Mesenchymal stem cell (in vitro differentiated cells and primary cell): ENCODE measurements around the gene TMEM214.

Experiments used
- DNase-seq: peaks from one replicate; pipeline ENCODE4 v3.0.0-alpha.2; 2013
- H2AFZ ChIP-seq: one replicate; pipeline ENCODE4 v1.6.1; 2013; ENCODE audit warnings: low read depth, mild to moderate bottlenecking, control low read depth, inconsistent platforms, low read length, moderate library complexity
- H2AK5ac ChIP-seq: 2 replicates; pipeline ENCODE4 v1.6.1; 2013; ENCODE audit warnings: low read length, moderate library complexity, mild to moderate bottlenecking, inconsistent platforms; ENCODE audit not compliant: severe bottlenecking
- H2BK120ac ChIP-seq: one replicate; pipeline ENCODE4 v1.6.1; 2013; ENCODE audit warnings: low read depth, mild to moderate bottlenecking, inconsistent platforms, low read length, moderate library complexity
- H2BK12ac ChIP-seq, 2 experiments: one replicate each; pipeline ENCODE4 v1.6.1; 2013; ENCODE audit warnings: inconsistent platforms in 2 of 2, low read length in 2 of 2, mild to moderate bottlenecking in 2 of 2, moderate library complexity in 2 of 2, control low read depth in 1 of 2
- H2BK15ac ChIP-seq: one replicate; pipeline ENCODE4 v1.6.1; 2013; ENCODE audit warnings: mild to moderate bottlenecking, low read depth, inconsistent platforms; ENCODE audit not compliant: poor library complexity, severe bottlenecking
- H2BK5ac ChIP-seq: 2 replicates; pipeline ENCODE4 v1.6.1; 2013; ENCODE audit warnings: low read depth, mild to moderate bottlenecking, low read length, control low read depth, inconsistent platforms; ENCODE audit not compliant: poor library complexity, severe bottlenecking
- H3K14ac ChIP-seq, 2 experiments: one replicate each; pipeline ENCODE4 v1.6.1; 2013; ENCODE audit warnings: inconsistent platforms in 2 of 2, low read length in 2 of 2, control low read depth in 1 of 2, mild to moderate bottlenecking in 1 of 2, moderate library complexity in 1 of 2
- H3K18ac ChIP-seq, 2 experiments: one replicate each; pipeline ENCODE4 v1.6.1; 2013; ENCODE audit warnings: inconsistent platforms in 2 of 2, low read length in 2 of 2, control low read depth in 1 of 2, low read depth in 1 of 2, mild to moderate bottlenecking in 1 of 2
- H3K23ac ChIP-seq, 2 experiments: one replicate each; pipeline ENCODE4 v1.6.1; 2013; ENCODE audit warnings: inconsistent platforms in 2 of 2, low read length in 2 of 2, mild to moderate bottlenecking in 2 of 2, moderate library complexity in 2 of 2, control low read depth in 1 of 2
- H3K27ac ChIP-seq: 2 replicates; pipeline ENCODE4 v1.5.1; 2013; ENCODE audit warnings: mild to moderate bottlenecking, moderate library complexity, low read length, control low read depth, inconsistent platforms; ENCODE audit not compliant: poor library complexity, severe bottlenecking
- H3K27me3 ChIP-seq, 2 experiments: 2 replicates each; pipeline versions ENCODE4 v1.6.1 to v1.7.0; 2013; ENCODE audit warnings: low read length in 2 of 2, mild to moderate bottlenecking in 2 of 2, moderate library complexity in 2 of 2, control low read depth in 1 of 2, inconsistent platforms in 1 of 2; ENCODE audit not compliant: control insufficient read depth in 1 of 2, insufficient read depth in 1 of 2
- H3K36me3 ChIP-seq, 2 experiments: 2 replicates each; pipeline versions ENCODE4 v1.6.1 to v1.7.0; 2013; ENCODE audit warnings: low read length in 2 of 2, control low read depth in 1 of 2, inconsistent platforms in 1 of 2, low read depth in 1 of 2, mild to moderate bottlenecking in 1 of 2; ENCODE audit not compliant: insufficient read depth in 2 of 2, control insufficient read depth in 1 of 2
- H3K4ac ChIP-seq, 2 experiments: one replicate each; pipeline ENCODE4 v1.6.1; 2013; ENCODE audit warnings: inconsistent platforms in 2 of 2, low read length in 2 of 2, mild to moderate bottlenecking in 2 of 2, moderate library complexity in 2 of 2, control low read depth in 1 of 2, low read depth in 1 of 2
- H3K4me1 ChIP-seq: 2 replicates; pipeline ENCODE4 v1.6.1; 2013; ENCODE audit warnings: low read depth, low read length, control low read depth; ENCODE audit not compliant: control insufficient read depth, insufficient read depth
- H3K4me2 ChIP-seq: 2 replicates; pipeline ENCODE4 v1.6.1; 2013; ENCODE audit warnings: low read length, mild to moderate bottlenecking, inconsistent platforms; ENCODE audit not compliant: poor library complexity, severe bottlenecking
- H3K4me3 ChIP-seq, 2 experiments: 2 replicates each; pipeline versions ENCODE4 v1.5.1 to v1.7.0; 2013; ENCODE audit warnings: low read length in 2 of 2, mild to moderate bottlenecking in 2 of 2, control low read depth in 1 of 2, low read depth in 1 of 2; ENCODE audit not compliant: insufficient read depth in 1 of 2
- H3K79me1 ChIP-seq: replicated peaks from 2 replicates; pipeline ENCODE4 v1.6.1; 2013; ENCODE audit warnings: mild to moderate bottlenecking, control low read depth, low read length, inconsistent platforms; ENCODE audit not compliant: poor library complexity, severe bottlenecking
- H3K9ac ChIP-seq: 2 replicates; pipeline ENCODE4 v1.7.0; 2013; ENCODE audit warnings: mild to moderate bottlenecking, low read length, moderate library complexity
- H3K9me3 ChIP-seq: 2 replicates; pipeline ENCODE4 v1.7.0; 2013; ENCODE audit warnings: mild to moderate bottlenecking, low read length; ENCODE audit not compliant: control insufficient read depth
- H4K8ac ChIP-seq: one replicate; pipeline ENCODE4 v1.6.1; 2013; ENCODE audit warnings: inconsistent platforms, mild to moderate bottlenecking, low read length, moderate library complexity
- H4K91ac ChIP-seq: one replicate; pipeline ENCODE4 v1.6.1; 2013; ENCODE audit warnings: mild to moderate bottlenecking, low read length, inconsistent platforms
- WGBS: methylation state at CpG from one replicate; pipeline ENCODE4 v1.1.7; 2013; ENCODE audit warnings: mixed read lengths; 5-methylcytosine and 5-hydroxymethylcytosine counted together

TMEM214 gene

DNA sequence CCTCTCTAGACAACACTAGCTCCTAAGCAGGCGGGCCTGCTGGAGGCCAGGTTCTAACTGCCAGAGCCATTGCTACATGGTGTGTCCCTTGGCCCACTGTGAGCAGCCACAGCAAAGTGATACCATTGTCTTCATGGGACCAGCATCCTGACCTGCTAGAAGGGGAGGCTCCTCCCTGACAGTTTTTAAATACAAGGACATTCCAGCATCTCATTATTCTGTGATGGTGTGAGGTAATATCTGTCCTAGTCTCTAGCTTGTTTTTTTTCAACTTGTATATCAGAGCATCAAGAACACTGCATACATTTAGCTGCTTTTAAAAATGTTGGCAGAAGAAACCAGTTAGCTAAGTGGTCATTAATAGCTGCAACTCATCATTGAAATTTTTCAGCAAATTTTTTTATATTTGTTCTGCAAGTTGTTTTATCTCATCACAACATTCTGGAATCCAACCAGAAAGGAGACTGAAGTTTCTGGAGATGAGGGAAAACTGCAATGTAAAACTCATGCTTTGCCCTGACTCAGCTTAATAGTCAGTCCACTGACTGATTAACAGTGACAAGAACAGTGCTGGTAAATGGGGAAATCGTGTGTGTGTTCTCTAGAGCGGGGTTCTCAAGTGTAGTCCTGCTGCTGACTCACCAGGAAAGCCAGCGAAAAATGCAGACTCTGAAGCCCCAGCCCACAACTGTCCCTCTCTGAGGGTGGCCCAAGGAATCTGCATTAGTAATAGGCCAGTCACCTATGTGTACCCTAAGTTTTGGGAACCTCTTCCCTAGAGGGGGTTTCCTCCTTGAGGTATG, 44.5 kb upstream of the TMEM214 start:
- Histone ChIP-seq H2BK15ac (no peak overlapping the region), H2BK5ac (no peak overlapping the region), H3K18ac (no peak overlapping the region), H3K27me3 (peaks cover 0 to 52% of the 10 kb centered on the region in 2 experiments), H3K4me3 (no peak overlapping the region), H2BK12ac (peak overlapping the region in 1 of 2 experiments; percentile 25), H3K36me3 (no peaks in the 10 kb centered on the region), H3K14ac (peak overlapping the region in 1 of 2 experiments; percentile 98), H2AFZ (no peak overlapping the region), H2BK120ac (no peak overlapping the region), H3K4me1 (no peaks in the 10 kb centered on the region), H2AK5ac (no peak overlapping the region), H3K9me3 (no peaks in the 10 kb centered on the region), H4K91ac (no peak overlapping the region), H4K8ac (no peak overlapping the region), H3K27ac (no peak overlapping the region), H3K9ac (no peak overlapping the region), H3K4ac (no peak overlapping the region), H3K79me1 (no peaks in the 10 kb centered on the region), H3K4me2 (no peak overlapping the region), H3K23ac (no peak overlapping the region)
- DNase-seq, result peak; percentile 88
- 28% methylated on average over 4 of the region's 4 CpGs for WGBS

GRCh38 chr2:26989156-26989555, 43.6 kb upstream of the TMEM214 start:
- DNase-seq, result peak; percentile 47
- Histone ChIP-seq H2BK120ac (no peak overlapping the region), H4K8ac (no peak overlapping the region), H2BK15ac (no peak overlapping the region), H3K9me3 (no peaks in the 10 kb centered on the region), H3K27ac (no peak overlapping the region), H3K27me3 (peaks cover 0 to 46% of the 10 kb centered on the region in 2 experiments), H3K4me2 (no peak overlapping the region), H3K18ac (no peak overlapping the region), H2BK5ac (no peak overlapping the region), H3K4ac (no peak overlapping the region), H3K9ac (no peak overlapping the region), H3K23ac (no peak overlapping the region), H2AK5ac (no peak overlapping the region), H3K14ac (no peak overlapping the region), H3K4me1 (no peaks in the 10 kb centered on the region), H4K91ac (no peak overlapping the region), H3K36me3 (no peaks in the 10 kb centered on the region), H3K4me3 (no peak overlapping the region), H2BK12ac (no peak overlapping the region), H3K79me1 (no peaks in the 10 kb centered on the region), H2AFZ (no peak overlapping the region)
- WGBS, result 51% methylated on average over 8 of the region's 8 CpGs

DNA sequence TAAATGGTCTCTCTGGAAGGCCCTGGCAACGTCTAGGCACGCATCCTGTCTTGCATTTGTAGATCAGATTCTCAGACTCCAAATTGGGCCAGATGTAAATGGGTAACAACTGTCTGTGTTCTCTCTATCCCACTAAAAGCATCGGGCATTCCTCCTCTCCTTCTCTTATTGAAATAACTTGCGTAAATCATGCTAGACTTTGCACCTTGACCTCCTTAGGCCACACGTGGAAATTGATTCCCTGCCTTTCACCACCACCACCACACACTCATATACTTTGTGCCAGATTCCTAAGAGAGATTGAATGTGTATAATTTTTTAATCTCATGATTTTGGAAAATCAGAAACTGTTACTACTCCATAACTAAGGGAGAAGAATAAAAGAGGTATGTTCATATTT, 41.0 kb upstream of the TMEM214 start:
- Histone ChIP-seq H2AFZ (no peak overlapping the region), H3K27ac (no peak overlapping the region), H3K14ac (no peak overlapping the region), H3K18ac (no peak overlapping the region), H3K4me1 (no peaks in the 10 kb centered on the region), H3K9me3 (no peaks in the 10 kb centered on the region), H4K8ac (no peak overlapping the region), H3K36me3 (no peaks in the 10 kb centered on the region), H4K91ac (no peak overlapping the region), H3K4ac (no peak overlapping the region), H2BK12ac (no peak overlapping the region), H3K27me3 (peaks cover 0 to 24% of the 10 kb centered on the region in 2 experiments), H2BK5ac (no peak overlapping the region), H2BK15ac (no peak overlapping the region), H2BK120ac (no peak overlapping the region), H3K4me3 (no peak overlapping the region), H3K79me1 (no peaks in the 10 kb centered on the region), H2AK5ac (no peak overlapping the region), H3K23ac (no peak overlapping the region), H3K9ac (no peak overlapping the region), H3K4me2 (no peak overlapping the region)
- DNase-seq, result no peak
- 90% methylated on average over 4 of the region's 5 CpGs for WGBS

GRCh38 chr2:26993768-26994167, 39.0 kb upstream of the TMEM214 start:
- peaks cover 0 to 28% of the 10 kb centered on the region in 2 experiments for H3K27me3 ChIP-seq
- H3K4me1 ChIP-seq, result no peaks in the 10 kb centered on the region
- DNase-seq, result no peak
- no peak overlapping the region for H2BK15ac ChIP-seq
- H2BK120ac ChIP-seq, result no peak overlapping the region
- no peak overlapping the region for H3K4me2 ChIP-seq
- no peak overlapping the region for H3K4ac ChIP-seq
- WGBS, result 64% methylated on average over 1 of the region's 1 CpG
- no peaks in the 10 kb centered on the region for H3K36me3 ChIP-seq
- no peak overlapping the region for H4K91ac ChIP-seq
- no peak overlapping the region for H3K18ac ChIP-seq
- H3K14ac ChIP-seq, result no peak overlapping the region
- H2AK5ac ChIP-seq, result no peak overlapping the region
- H3K9me3 ChIP-seq, result no peaks in the 10 kb centered on the region
- no peak overlapping the region for H2BK12ac ChIP-seq
- H2AFZ ChIP-seq, result no peak overlapping the region
- no peak overlapping the region for H2BK5ac ChIP-seq
- H3K9ac ChIP-seq, result no peak overlapping the region
- no peak overlapping the region for H3K23ac ChIP-seq
- H3K27ac ChIP-seq, result no peak overlapping the region
- H4K8ac ChIP-seq, result no peak overlapping the region
- H3K79me1 ChIP-seq, result no peaks in the 10 kb centered on the region
- H3K4me3 ChIP-seq, result no peak overlapping the region
